Activated T-helper 17 cell treated with anti-CD3 and anti-CD28 coated beads, Interleukin-2, amount 50 U/mL, for 72 hours (primary cell): ENCODE results near the gene WDR90. TPM values are rescaled to one million over a fixed set of nuclear protein-coding genes. Genes with fewer than 3 reads are reported as not detected.

Experiments used
- ATAC-seq: fragments of 150-1000 bp; cut with Tn5 transposase; replicated peaks from 2 replicates; pipeline ENCODE4 v1.10.0; 2021; ENCODE audit warnings: mild to moderate bottlenecking, moderate library complexity
- H3K27ac Mint-ChIP-seq: one replicate; pipeline ENCODE4 v1.8.0; 2022; ENCODE audit warnings: mixed read lengths
- H3K27me3 Mint-ChIP-seq: one replicate; pipeline ENCODE4 v1.8.0; 2022; ENCODE audit warnings: mixed read lengths
- H3K36me3 Mint-ChIP-seq: one replicate; pipeline ENCODE4 v1.8.0; 2022; ENCODE audit warnings: low read depth, mild to moderate bottlenecking, mixed read lengths
- H3K4me1 Mint-ChIP-seq: one replicate; pipeline ENCODE4 v1.8.0; 2022; ENCODE audit warnings: mixed read lengths
- H3K4me3 Mint-ChIP-seq: one replicate; pipeline ENCODE4 v1.8.0; 2022; ENCODE audit warnings: mild to moderate bottlenecking, mixed read lengths
- H3K9me3 Mint-ChIP-seq: one replicate; pipeline ENCODE4 v1.8.0; 2022; ENCODE audit warnings: mixed read lengths
- total RNA-seq, 2 donors: library from RNA; stranded (reverse); gene quantifications; one replicate each; pipeline ENCODE4 v1.2.3, GENCODE V29; 2022

WDR90 gene
- total RNA-seq, 2 donors from 2014 or later = 50.7 to 93.9 TPM

DNA sequence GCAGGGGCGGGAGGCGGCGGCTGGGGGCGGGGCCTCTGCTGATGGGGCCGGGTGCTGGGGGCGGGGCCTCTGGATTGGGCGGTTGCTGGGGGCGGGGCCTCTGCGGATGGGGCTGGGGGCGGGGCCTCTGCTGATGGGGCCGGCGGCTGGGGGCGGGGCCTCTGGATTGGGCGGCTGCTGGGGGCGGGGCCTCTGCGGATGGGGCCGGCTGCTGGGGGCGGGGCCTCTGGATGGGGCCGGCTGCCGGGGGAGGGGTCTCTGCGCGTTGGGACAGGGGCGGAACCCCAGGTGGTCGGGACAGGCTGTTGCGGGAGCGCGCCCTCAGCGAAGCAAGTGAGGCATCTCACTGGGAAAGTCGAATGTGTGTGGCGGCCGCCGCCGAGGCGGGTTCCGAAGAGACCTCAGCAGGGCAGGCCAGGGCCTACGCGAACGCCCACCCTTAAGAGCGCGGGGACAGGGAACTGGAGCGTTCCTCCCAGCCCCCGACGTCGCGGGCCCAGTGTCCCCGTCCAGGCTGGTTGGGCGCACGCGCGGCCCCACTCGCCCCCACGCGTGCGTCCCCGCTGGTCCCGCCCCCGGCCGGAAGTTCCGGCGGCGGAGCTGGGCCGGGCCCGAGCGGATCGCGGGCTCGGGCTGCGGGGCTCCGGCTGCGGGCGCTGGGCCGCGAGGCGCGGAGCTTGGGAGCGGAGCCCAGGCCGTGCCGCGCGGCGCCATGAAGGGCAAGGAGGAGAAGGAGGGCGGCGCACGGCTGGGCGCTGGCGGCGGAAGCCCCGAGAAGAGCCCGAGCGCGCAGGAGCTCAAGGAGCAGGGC is 30.9 kb downstream of the WDR90 start, which contains the start of gene STUB1:
STUB1 (plus strand) TSS at position 597 of the 811 bp plus-strand sequence; CDS start at position 713, 116 bp downstream.
- Mint-ChIP-seq H3K27me3 (no peaks in the 10 kb centered on the region), H3K36me3 (peaks cover 29% of the 10 kb centered on the region), H3K4me1 (peaks cover 4% of the 10 kb centered on the region), H3K4me3 (peak within 1 kb of the TSS; percentile 73), H3K9me3 (no peaks in the 10 kb centered on the region), H3K27ac (peak within 1 kb of the TSS; percentile 62)
- ATAC-seq = peak; percentile 61

DNA sequence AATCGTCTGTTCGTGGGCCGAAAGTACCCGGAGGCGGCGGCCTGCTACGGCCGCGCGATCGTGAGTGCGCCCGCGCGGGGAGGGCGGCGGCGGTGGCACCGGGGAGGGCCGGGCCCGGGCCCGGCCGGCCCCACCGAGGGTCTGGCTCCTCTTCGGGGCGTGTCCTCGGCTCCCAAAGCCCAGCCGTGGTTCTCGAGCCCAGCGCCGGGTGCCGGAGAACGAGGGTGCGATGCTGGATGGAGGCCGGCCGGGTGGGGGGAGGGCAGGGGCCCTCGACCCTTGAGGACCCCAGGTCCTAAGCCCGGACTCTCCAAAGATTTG is 31.4 kb downstream of the WDR90 start:
- ATAC-seq = no peak
- Mint-ChIP-seq H3K27me3 (no peaks in the 10 kb centered on the region), H3K4me1 (peaks cover 4% of the 10 kb centered on the region), H3K27ac (no peak overlapping the region), H3K4me3 (peak overlapping the region; percentile 73), H3K9me3 (no peaks in the 10 kb centered on the region), H3K36me3 (peaks cover 29% of the 10 kb centered on the region)

DNA sequence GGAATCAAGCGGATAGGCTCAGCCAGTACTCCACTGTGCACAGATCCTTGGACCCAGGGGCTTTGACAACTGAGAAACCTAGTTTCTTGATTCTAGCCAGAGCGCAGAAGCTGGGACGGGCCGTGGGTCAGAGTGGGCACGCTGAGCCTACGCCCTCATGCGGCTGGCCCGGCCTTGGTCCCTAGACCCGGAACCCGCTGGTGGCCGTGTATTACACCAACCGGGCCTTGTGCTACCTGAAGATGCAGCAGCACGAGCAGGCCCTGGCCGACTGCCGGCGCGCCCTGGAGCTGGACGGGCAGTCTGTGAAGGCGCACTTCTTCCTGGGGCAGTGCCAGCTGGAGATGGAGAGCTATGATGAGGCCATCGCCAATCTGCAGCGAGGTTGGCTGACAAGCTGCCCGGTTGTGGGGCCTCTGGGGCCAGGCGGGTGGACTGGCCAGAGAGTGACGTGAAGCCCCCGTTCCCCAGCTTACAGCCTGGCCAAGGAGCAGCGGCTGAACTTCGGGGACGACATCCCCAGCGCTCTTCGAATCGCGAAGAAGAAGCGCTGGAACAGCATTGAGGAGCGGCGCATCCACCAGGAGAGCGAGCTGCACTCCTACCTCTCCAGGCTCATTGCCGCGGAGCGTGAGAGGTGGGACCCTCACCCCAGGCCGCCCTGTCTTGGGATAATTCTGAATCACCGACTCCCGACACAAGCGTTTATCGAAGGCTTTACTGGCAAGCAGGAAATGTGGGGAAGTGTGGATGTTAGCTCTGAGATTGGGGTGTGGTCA is 32.0 kb downstream of the WDR90 start:
- no peak for ATAC-seq
- Mint-ChIP-seq H3K9me3 (no peaks in the 10 kb centered on the region), H3K4me3 (peak overlapping the region; percentile 73), H3K27me3 (no peaks in the 10 kb centered on the region), H3K27ac (peak overlapping the region; percentile 62), H3K4me1 (peaks cover 4% of the 10 kb centered on the region), H3K36me3 (peaks cover 34% of the 10 kb centered on the region)

DNA sequence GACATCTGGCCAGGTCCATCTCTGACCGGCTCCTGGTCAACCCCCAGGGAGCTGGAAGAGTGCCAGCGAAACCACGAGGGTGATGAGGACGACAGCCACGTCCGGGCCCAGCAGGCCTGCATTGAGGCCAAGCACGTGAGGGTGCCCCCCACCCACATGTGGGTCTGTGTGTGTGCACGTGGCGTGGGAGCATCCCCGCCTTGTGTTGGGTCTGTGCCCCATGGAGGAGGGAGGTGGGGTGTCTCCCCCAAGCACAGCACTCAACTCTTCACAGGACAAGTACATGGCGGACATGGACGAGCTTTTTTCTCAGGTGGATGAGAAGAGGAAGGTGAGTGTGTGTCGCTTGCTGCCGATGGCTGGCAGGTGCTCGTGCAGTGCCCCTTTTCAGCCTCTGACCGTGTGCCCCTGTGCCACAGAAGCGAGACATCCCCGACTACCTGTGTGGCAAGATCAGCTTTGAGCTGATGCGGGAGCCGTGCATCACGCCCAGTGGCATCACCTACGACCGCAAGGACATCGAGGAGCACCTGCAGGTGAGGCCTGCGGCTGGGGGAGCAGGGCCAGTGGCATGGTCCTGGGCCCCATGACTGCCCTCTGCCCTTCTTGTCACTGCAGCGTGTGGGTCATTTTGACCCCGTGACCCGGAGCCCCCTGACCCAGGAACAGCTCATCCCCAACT is 32.7 kb downstream of the WDR90 start:
- Mint-ChIP-seq H3K36me3 (peaks cover 37% of the 10 kb centered on the region), H3K27me3 (no peaks in the 10 kb centered on the region), H3K4me3 (peak overlapping the region; percentile 73)

DNA sequence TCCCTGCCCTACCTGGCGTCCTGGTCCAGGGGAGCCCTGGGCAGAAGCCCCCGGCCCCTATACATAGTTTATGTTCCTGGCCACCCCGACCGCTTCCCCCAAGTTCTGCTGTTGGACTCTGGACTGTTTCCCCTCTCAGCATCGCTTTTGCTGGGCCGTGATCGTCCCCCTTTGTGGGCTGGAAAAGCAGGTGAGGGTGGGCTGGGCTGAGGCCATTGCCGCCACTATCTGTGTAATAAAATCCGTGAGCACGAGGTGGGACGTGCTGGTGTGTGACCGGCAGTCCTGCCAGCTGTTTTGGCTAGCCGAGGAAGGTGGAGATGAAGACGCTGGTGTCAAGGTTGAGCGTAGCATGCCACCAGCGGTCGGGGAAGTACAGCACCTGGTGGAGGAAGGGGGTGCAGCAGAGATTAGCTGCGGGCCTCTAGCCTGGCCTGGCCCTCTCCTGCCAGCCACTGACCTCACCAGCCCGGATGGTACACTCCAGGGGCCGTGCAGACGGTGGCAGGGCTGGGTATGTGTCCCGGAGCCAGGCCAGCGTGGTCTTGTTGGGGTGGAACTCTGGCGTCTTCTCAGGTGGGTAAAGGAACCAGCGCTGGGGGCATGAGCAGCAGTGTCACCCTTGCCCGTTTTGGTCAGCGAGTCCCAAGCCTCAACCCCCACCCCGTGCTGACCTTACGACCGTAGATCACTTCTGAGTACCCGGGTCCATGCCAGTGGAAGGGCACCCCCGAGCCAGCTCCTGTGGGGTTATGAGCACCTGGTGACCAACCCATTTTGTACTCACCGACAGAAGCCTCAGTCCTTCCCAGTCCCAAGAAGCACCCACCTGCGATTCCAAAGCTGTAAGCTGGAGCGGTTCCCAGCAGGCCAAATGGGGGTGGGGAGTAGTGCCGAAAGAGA is 33.6 kb downstream of the WDR90 start:
- no peak for ATAC-seq
- H3K4me1 Mint-ChIP-seq = peaks cover 4% of the 10 kb centered on the region
- H3K4me3 Mint-ChIP-seq = peak overlapping the region; percentile 73
- no peaks in the 10 kb centered on the region for H3K9me3 Mint-ChIP-seq
- H3K36me3 Mint-ChIP-seq = peaks cover 37% of the 10 kb centered on the region
- no peaks in the 10 kb centered on the region for H3K27me3 Mint-ChIP-seq
- H3K27ac Mint-ChIP-seq = peak overlapping the region; percentile 58

More for the DNA sequence above, 32.7 kb downstream of the WDR90 start:
- H3K27ac Mint-ChIP-seq = peak overlapping the region; percentile 62
- H3K9me3 Mint-ChIP-seq = no peaks in the 10 kb centered on the region
- no peak for ATAC-seq
- peaks cover 4% of the 10 kb centered on the region for H3K4me1 Mint-ChIP-seq

DNA sequence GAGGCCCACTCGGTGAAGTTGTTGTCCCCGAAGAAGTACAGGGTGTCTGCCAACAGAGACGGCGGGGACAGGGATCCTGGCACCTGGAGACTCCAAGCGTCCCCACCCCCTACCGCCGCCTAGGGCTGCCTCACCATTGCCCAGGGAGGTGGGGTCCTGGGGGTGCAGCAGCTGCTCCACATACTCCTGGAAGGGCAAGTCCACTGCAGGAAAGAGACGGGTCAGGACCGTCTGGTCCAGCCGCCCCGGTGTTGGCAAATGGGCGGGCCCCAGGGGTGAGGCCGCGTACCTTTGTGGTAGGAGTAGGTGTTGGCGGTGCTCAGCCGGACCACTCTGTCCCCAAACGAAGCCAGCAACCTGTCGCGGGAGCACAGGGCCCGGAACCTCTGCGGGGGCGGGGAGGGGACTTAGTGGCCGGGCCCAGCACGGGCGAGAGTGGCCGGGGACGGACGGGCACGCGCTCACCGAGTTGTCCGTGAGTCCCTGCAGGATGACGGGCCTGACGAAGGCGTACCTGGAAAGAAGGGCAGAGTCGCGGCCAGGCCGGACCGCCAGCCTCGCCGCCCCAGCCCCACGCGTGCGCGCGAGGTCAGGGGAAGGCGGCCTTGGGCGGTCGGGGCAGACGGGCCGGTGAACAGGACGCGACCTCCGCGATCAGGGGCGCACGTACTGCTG is 34.4 kb downstream of the WDR90 start:
- ATAC-seq = no peak
- no peaks in the 10 kb centered on the region for H3K9me3 Mint-ChIP-seq
- H3K27me3 Mint-ChIP-seq = no peaks in the 10 kb centered on the region
- H3K27ac Mint-ChIP-seq = peak overlapping the region; percentile 58
- peaks cover 37% of the 10 kb centered on the region for H3K36me3 Mint-ChIP-seq
- peak overlapping the region; percentile 73 for H3K4me3 Mint-ChIP-seq
- peaks cover 4% of the 10 kb centered on the region for H3K4me1 Mint-ChIP-seq

DNA sequence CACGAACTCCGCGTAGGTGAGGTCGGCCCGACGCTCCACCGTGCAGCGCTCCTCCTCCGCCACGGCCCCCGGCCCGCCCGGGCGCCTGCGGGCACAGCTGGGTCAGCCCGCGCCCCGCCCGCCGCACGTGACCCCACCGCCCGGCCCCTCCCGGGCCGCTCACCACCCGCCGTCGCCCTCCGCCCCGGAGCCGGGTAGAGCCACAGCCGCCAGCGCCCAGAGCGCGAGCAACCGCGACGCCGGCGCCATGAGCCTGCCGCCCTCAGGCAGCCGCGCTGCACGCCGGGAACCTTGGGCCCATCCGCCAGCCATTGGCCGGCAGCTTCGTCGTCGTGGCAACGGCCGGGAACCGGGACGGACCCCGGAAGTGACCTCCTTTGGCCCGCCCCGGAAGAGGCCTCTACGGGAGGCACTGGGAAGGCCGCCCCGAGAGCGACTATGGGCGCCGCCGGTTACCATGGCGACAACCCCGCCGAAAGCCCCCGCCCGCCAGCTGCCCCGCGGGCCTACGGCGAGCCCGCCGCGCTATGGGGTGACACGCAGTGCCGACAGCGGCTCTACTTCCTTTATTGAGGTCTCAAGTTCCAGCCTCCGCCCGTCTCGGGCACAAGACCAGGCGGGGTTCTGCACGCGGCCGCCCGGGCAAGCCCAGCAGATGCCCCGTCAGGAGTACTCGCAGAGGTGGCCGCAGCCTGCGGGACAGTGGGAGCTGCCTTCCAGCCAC is 35.1 kb downstream of the WDR90 start, which contains the start of gene JMJD8:
JMJD8 (minus strand) TSS at position 264 of the 724 bp plus-strand sequence; CDS start at position 249, 15 bp downstream.
- Mint-ChIP-seq H3K36me3 (peaks cover 37% of the 10 kb centered on the region), H3K4me1 (peaks cover 4% of the 10 kb centered on the region), H3K27me3 (no peaks in the 10 kb centered on the region), H3K27ac (peak within 1 kb of the TSS; percentile 58), H3K9me3 (no peaks in the 10 kb centered on the region), H3K4me3 (peak within 1 kb of the TSS; percentile 73)
- ATAC-seq = peak; percentile 86

DNA sequence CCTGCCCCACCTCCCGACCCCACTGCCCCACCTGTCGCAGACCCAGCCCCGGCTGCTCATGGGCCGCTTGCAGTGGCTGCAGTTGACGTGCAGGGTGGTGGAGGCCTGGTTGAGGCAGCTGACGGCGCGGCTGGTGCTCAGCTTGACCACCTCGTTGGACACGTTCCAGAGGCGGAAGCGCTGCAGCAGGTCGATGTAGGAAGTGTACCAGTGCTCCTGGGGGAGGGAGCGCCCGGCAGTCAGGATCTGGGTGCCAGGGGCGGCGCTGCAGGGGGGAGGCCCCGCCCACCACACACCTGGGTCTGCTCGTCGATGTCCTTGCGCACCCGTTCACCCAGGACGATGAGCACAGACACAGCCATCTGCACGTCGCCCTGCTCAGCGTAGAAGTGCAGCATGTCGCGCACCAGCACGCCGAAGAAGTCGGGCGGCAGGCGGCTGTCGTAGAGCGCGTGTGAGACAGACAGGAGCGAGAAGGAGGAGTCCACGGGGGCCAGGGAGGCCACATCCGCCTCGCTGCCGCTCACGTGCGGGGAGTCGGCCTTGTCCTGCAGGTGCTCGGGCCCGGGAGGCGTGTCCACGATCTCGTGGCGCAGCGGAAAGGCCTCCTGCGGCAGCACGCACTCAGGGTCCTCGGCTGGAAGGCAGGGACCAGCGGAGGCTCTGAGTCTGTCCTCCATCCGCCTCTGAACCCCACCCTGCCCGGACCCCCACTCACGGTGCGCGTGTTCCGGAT is 36.0 kb downstream of the WDR90 start:
- no peaks in the 10 kb centered on the region for H3K27me3 Mint-ChIP-seq
- ATAC-seq = no peak
- H3K9me3 Mint-ChIP-seq = no peaks in the 10 kb centered on the region
- H3K36me3 Mint-ChIP-seq = peaks cover 37% of the 10 kb centered on the region
- peak overlapping the region; percentile 73 for H3K4me3 Mint-ChIP-seq
- peaks cover 4% of the 10 kb centered on the region for H3K4me1 Mint-ChIP-seq
- H3K27ac Mint-ChIP-seq = no peak overlapping the region

DNA sequence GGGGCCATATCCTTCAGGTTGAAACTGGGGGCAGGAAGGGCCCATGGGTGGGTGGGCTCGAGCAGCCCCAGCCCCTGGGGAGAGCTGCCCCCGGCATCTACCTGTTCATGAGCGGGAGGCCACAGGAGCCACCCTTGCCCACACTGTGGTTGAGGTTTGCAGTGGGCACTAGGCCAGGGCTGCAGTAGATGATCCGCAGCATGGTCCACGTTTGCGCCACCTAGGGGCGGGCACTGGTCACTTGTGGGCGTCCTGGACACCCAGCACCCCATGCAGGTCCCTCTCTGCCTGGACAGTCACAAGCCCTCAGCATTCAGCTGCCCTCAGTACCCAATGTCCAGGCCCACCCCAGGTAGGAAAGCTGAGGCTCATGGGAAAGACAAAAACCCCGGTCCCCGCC is 36.8 kb downstream of the WDR90 start:
- ATAC-seq = no peak
- H3K4me1 Mint-ChIP-seq = peaks cover 4% of the 10 kb centered on the region
- no peaks in the 10 kb centered on the region for H3K9me3 Mint-ChIP-seq
- peaks cover 35% of the 10 kb centered on the region for H3K36me3 Mint-ChIP-seq
- H3K4me3 Mint-ChIP-seq = peak overlapping the region; percentile 28
- no peaks in the 10 kb centered on the region for H3K27me3 Mint-ChIP-seq
- no peak overlapping the region for H3K27ac Mint-ChIP-seq

DNA sequence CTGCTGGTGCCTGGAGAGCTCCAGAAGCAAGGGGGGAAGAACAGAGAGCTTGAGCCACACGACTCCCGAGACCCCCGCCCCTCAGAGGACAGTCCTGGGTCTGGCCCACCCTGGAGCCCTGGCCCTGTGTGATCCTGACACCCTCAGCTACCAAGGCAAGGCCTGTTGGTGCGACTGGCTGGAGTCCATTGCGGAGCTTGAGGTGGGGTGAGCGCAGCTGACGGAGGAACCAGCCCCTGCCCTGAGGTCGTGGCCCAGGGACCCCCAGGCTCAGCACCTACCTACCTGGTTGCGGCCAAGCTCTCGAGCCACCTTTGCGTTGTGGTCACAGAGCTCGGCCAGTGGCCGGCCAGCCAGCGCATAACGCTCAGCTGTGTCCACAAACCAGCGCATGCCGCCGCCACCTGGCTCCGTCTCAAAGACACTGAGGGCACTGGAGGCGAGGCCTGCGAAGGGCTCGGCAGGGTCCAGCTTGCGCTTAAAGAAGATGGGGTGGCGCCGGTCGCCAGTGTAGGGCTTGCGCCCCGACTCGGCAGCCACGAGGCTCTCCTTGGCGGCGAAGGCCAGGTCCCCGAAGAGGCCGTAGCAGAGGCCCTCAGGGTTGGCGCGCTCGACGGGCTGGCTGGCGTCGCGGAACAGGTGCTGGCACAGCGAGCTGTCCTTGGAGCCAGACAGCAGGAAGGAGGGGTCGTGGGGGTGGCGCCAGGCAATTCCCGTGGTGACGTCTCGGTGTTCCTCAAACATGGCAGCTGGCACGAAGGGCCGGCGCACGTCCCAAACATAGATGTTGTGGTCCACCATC is 37.5 kb downstream of the WDR90 start:
- no peak for ATAC-seq
- Mint-ChIP-seq H3K36me3 (peaks cover 28% of the 10 kb centered on the region), H3K27ac (no peak overlapping the region), H3K4me3 (no peak overlapping the region), H3K27me3 (no peaks in the 10 kb centered on the region), H3K9me3 (no peaks in the 10 kb centered on the region), H3K4me1 (peaks cover 4% of the 10 kb centered on the region)

DNA sequence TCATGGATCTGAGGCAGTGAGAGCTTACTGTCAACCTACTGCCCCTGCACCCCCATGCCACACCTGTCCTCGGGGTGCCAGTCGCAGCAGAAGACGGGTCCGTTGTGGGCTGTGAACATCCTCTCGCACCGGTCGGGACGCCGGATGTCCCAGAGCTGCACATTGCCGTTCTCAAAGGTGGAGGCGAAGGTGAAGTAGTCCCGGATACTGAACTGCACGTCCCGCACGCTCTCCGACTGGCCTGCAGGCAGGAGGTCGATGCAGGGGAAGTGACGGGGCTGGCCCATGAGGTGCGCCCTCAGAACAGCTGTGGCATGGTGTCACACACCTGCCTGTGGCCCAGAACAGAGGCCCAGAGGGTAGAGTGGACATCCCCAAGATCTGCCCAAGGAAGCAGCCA is 38.3 kb downstream of the WDR90 start:
- H3K4me3 Mint-ChIP-seq = no peak overlapping the region

More for the DNA sequence above, 38.3 kb downstream of the WDR90 start:
- ATAC-seq = no peak
- H3K27ac Mint-ChIP-seq = no peak overlapping the region
- H3K36me3 Mint-ChIP-seq = peaks cover 20% of the 10 kb centered on the region
- no peaks in the 10 kb centered on the region for H3K9me3 Mint-ChIP-seq
- no peaks in the 10 kb centered on the region for H3K27me3 Mint-ChIP-seq
- peaks cover 8% of the 10 kb centered on the region for H3K4me1 Mint-ChIP-seq
